OCI-LY1 (cell line): Measurements from ENCODE around the gene CCL16.
A peak's percentile ranks its signal among the peaks of the same experiment; 100 is the strongest.

ENCODE experiments used
- H2AFZ ChIP-seq: fragments of 200-600 bp; sonication (generic), shearing (Covaris generic); 2 replicates; pipeline ENCODE4 v1.6.0; 2014; ENCODE audit warnings: antibody characterized with exemption, mild to moderate bottlenecking, low read length
- H3F3A ChIP-seq: fragments of 200-600 bp; sonication (generic), shearing (Covaris generic); 2 replicates; pipeline ENCODE4 v1.6.0; 2014; ENCODE audit warnings: mild to moderate bottlenecking, antibody characterized with exemption, low read length, moderate library complexity; ENCODE audit not compliant: insufficient read depth
- H3K27ac ChIP-seq: fragments of 200-600 bp; sonication (generic); 2 replicates; pipeline ENCODE4 v1.5.1; 2014; ENCODE audit warnings: low read length, mixed run types, mild to moderate bottlenecking, low read depth; ENCODE audit not compliant: poor library complexity, severe bottlenecking
- H3K27me3 ChIP-seq: fragments of 200-600 bp; sonication (generic); 2 replicates; pipeline ENCODE4 v1.6.0; 2014; ENCODE audit warnings: antibody characterized with exemption, mild to moderate bottlenecking, low read length, moderate library complexity; ENCODE audit not compliant: insufficient read depth
- H3K36me3 ChIP-seq: fragments of 200-600 bp; sonication (generic); 2 replicates; pipeline ENCODE4 v1.6.1; 2014; ENCODE audit warnings: mild to moderate bottlenecking, antibody characterized with exemption, low read length, moderate library complexity, mixed read lengths; ENCODE audit not compliant: insufficient read depth
- H3K4me1 ChIP-seq: fragments of 200-600 bp; sonication (generic); 2 replicates; pipeline ENCODE4 v1.5.1; 2014; ENCODE audit warnings: mild to moderate bottlenecking, low read length, moderate library complexity; ENCODE audit not compliant: insufficient read depth, severe bottlenecking
- H3K4me2 ChIP-seq: fragments of 200-600 bp; sonication (generic), shearing (Covaris generic); 2 replicates; pipeline ENCODE4 v1.6.1; 2014; ENCODE audit warnings: low read length
- H3K4me3 ChIP-seq: fragments of 200-600 bp; sonication (generic); 2 replicates; pipeline ENCODE4 v1.5.1; 2014; ENCODE audit warnings: low read length, low read depth, mild to moderate bottlenecking, mixed read lengths; ENCODE audit not compliant: poor library complexity, severe bottlenecking
- H3K79me2 ChIP-seq: fragments of 200-600 bp; shearing (Covaris generic); 2 replicates; pipeline ENCODE4 v1.6.1; 2016; ENCODE audit warnings: mixed run types, low read length, mixed read lengths; ENCODE audit not compliant: insufficient read depth
- H3K9ac ChIP-seq: fragments of 200-600 bp; sonication (generic), shearing (Covaris generic); 2 replicates; pipeline ENCODE4 v1.6.1; 2014; ENCODE audit warnings: mild to moderate bottlenecking, low read length, mixed read lengths
- H3K9me2 ChIP-seq: fragments of 200-600 bp; sonication (generic), shearing (Covaris generic); 2 replicates; pipeline ENCODE4 v1.6.1; 2014; ENCODE audit warnings: low read depth, mild to moderate bottlenecking, low read length, mixed read lengths
- H3K9me3 ChIP-seq: fragments of 200-600 bp; shearing (Covaris generic); 2 replicates; pipeline ENCODE4 v1.6.1; 2014; ENCODE audit warnings: low read length, mixed read lengths
- H4K20me1 ChIP-seq: fragments of 200-600 bp; sonication (generic), shearing (Covaris generic); 2 replicates; pipeline ENCODE4 v1.6.0; 2016; ENCODE audit warnings: mild to moderate bottlenecking, low read length; ENCODE audit not compliant: insufficient read depth
- CTCF ChIP-seq: fragments of 200-600 bp; sonication (generic), shearing (Covaris generic); IDR thresholded peaks from 2 replicates; pipeline ENCODE4 v1.5.1; 2017; ENCODE audit warnings: mild to moderate bottlenecking, antibody characterized with exemption, low read length, moderate library complexity, mixed read lengths
- EZH2 ChIP-seq: fragments of 200-600 bp; sonication (generic), shearing (Covaris generic); IDR thresholded peaks from 2 replicates; pipeline ENCODE4 v1.8.0; 2017; ENCODE audit warnings: borderline replicate concordance, mixed run types, mild to moderate bottlenecking, antibody characterized with exemption, low read length, moderate library complexity, mixed read lengths

Gene CCL16

GRCh38 chr17:35932586-35932985 is 48.7 kb downstream of the CCL16 start:
- no peak overlapping the region for H3K4me2 ChIP-seq
- no peaks in the 10 kb centered on the region for H3F3A ChIP-seq
- H2AFZ ChIP-seq: no peak overlapping the region

GRCh38 chr17:35931794-35932425 is 49.4 kb downstream of the CCL16 start:
- no peak overlapping the region for H3K4me3 ChIP-seq
- no peak overlapping the region for H3K27ac ChIP-seq
- TF ChIP-seq EZH2: no peak
- no peak for TF ChIP-seq CTCF
- peaks cover 18% of the 10 kb centered on the region for H3K4me1 ChIP-seq
- H3K9me2 ChIP-seq: no peaks in the 10 kb centered on the region
- H3K27me3 ChIP-seq: no peaks in the 10 kb centered on the region
- no peak overlapping the region for H3K9ac ChIP-seq
- H3F3A ChIP-seq: no peaks in the 10 kb centered on the region
- no peak overlapping the region for H3K4me2 ChIP-seq
- no peaks in the 10 kb centered on the region; the same call in 1 of the 2 replicates for H3K36me3 ChIP-seq
- no peak overlapping the region for H2AFZ ChIP-seq
- H3K9me3 ChIP-seq: no peaks in the 10 kb centered on the region
- H3K79me2 ChIP-seq: no peaks in the 10 kb centered on the region
- H4K20me1 ChIP-seq: no peaks in the 10 kb centered on the region

More at GRCh38 chr17:35932586-35932985, 48.7 kb downstream of the CCL16 start:
- Histone ChIP-seq H3K9me2 (no peaks in the 10 kb centered on the region), H3K36me3 (no peaks in the 10 kb centered on the region; the same call in 1 of the 2 replicates), H3K79me2 (no peaks in the 10 kb centered on the region), H3K4me1 (peaks cover 18% of the 10 kb centered on the region), H4K20me1 (no peaks in the 10 kb centered on the region), H3K27me3 (no peaks in the 10 kb centered on the region), H3K9me3 (no peaks in the 10 kb centered on the region), H3K9ac (no peak overlapping the region), H3K27ac (no peak overlapping the region), H3K4me3 (no peak overlapping the region)
- no peak for TF ChIP-seq EZH2
- no peak for TF ChIP-seq CTCF

DNA sequence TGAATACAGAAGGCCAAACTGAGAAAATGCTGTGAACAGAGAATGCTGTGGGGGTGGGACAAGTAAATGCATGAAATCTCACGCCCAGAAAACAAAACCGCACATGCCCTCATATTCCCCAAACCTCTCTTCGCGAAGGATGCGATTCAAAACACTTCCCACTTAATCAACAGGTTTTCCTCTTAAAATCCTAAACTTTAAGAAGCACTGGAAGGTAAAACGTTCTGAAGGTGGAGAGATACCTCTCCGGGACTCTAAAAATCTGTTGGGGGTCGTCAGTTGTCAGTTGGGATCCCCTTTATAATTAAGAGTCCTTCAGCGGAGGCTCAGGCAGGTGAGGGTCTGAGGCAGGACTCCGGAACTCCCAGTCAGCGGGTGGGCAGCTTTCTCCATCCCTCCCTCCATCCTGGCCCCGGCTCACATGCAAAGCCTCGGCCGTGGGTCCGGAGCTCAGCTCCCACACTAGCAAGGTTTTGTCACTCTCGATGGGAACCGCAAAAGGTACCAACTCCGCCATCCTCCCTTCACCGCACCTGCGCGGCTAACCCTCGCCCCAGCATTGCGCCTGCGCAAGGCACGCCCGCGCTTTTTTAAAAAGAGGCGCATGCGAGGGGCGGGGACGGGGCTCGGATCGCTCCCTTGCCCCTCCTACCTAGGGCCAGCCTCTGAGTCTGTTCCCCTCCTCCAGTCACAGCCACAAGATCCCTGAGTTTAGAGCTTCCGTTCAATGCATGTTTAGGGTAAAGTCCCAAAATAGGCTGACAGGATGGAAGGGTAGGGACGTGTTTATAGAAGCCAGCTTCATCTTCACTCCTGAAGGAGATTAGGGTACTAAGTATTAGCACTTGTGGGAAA is 50.9 kb downstream of the CCL16 start, which contains the start of gene RDM1:
TSS of gene RDM1 (minus strand) at position 563 of the 855 bp plus-strand sequence. CDS start at position 517, 46 bp downstream.
- peak within 1 kb of the TSS; percentile 71 for H3K4me2 ChIP-seq
- no peaks in the 10 kb centered on the region for H3K9me3 ChIP-seq
- H3K9ac ChIP-seq: peak within 1 kb of the TSS; percentile 77

More for the DNA sequence above, 50.9 kb downstream of the CCL16 start, which contains the start of gene RDM1:
- Histone ChIP-seq H3K4me1 (peaks cover 18% of the 10 kb centered on the region), H3K27me3 (no peaks in the 10 kb centered on the region), H3K4me3 (peak within 1 kb of the TSS; percentile 74), H3K27ac (peak within 1 kb of the TSS; percentile 15), H3F3A (no peaks in the 10 kb centered on the region), H2AFZ (peak within 1 kb of the TSS; percentile 99), H4K20me1 (no peaks in the 10 kb centered on the region), H3K79me2 (no peaks in the 10 kb centered on the region), H3K36me3 (peaks cover 3% of the 10 kb centered on the region), H3K9me2 (no peaks in the 10 kb centered on the region)
- TF ChIP-seq CTCF: no peak
- TF ChIP-seq EZH2: no peak
